GM19395 (cell line): Measurements from ENCODE around the gene PSME1.

ENCODE experiments used
- ATAC-seq: cut with Tn5 transposase; IDR thresholded peaks from one replicate; pipeline ENCODE4 v1.9.1; 2021; ENCODE audit warnings: mild to moderate bottlenecking, moderate library complexity; ENCODE audit not compliant: unreplicated experiment

The PSME1 gene

GRCh38 chr14:24186831-24187538 lies 51.0 kb downstream of the PSME1 start:
- ATAC-seq: no peak

DNA sequence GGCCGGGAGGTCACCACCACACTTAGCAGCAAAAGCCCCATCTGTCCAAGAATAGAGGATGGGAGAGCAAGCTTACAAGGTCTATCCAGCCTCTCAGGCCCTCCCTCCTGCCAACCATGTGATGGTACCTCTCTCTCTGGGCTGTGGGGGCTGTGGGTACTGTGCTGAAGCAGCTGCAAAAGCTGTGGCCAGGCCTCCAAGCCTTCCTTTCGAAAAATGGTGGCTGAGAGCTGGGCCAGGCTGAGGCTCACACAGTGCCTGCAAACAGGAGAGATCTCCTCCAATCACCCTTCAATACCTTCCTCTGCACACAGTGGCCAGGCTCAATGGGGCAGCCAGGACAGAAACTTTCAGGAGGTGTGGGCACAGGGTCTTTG lies 51.5 kb downstream of the PSME1 start:
- no peak for ATAC-seq
